ENCODE measurements around the gene MSH6. TPM values are rescaled to one million over a fixed set of nuclear protein-coding genes. Genes with fewer than 3 reads are reported as not detected.

Gene MSH6
- total RNA-seq, 1 experiment from 2014 or later: 98.0 TPM

Other genes with a start within 250 kb of the MSH6 start
- 0.13 TPM for gene KCNK12, start 212.2 kb upstream of the MSH6 start, total RNA-seq (2021; ENCODE audit: unreplicated experiment)
- 58.9 TPM for gene FBXO11, start 123.4 kb downstream of the MSH6 start, total RNA-seq (2021; ENCODE audit: unreplicated experiment)